Subcutaneous adipose tissue (tissue), 4 donors: Measurements from ENCODE around the gene RNF213. TPM values are rescaled to one million over a fixed set of nuclear protein-coding genes. Genes with fewer than 3 reads are reported as not detected.

Experiments
- total RNA-seq, 4 donors: library from RNA; depleted of rRNA; stranded (reverse); fragments of >200 nt; gene quantifications; one replicate each; pipeline ENCODE4 v1.1.0, GENCODE V29; 2016
- TF ChIP-seq, protein P1 (sequence below): fragments of 450-650 bp; IDR thresholded peaks from one replicate; pipeline ENCODE4 v1.5.1; 2016; ENCODE audit warnings: low read depth, mild to moderate bottlenecking, control low read depth, antibody characterized with exemption, moderate library complexity

The RNF213 gene
- total RNA-seq, 4 donors from 2014 or later: 114 to 167 (median 144) TPM

DNA sequence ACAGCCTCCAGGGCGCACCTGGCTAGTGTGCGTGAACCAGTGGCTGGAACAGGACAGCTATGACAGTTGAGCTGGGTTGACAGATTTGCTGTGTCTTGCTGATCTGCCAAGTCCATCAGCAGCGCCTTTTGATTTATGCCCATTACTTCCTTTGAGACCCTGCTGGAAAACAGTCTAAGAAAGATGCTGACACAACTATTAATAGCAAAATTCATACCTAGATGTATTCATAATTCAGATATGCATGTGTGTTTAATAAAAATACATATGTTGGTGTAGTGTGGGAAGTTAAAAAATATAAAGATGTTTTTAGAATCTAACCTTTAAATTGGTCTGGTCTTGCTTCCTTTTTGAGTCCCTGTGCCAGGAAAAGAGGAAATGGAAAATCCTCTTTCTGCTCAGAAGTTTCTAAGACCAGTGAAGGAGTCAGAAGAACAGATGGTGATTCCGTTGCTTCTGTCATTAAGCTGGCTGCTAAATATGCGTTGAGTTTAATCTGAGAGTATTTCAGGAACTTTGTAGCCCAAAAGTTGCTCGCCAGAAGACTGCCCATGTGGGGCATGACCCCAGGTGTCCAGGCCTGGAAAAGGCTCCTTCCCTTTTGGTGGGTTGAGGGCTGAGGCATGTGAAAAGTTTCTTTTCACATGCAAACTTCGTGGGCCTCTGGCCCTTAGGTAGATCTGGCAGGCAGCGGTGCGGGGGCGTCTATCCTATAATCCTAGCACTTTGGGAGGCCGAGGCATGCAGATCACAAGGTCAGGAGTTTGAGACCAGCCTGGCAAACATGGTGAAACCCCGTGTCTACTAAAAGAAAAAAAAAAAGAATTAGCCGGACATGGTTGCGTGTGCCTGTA, 114.3 kb downstream of the RNF213 start:
- TF ChIP-seq, protein P1, sequence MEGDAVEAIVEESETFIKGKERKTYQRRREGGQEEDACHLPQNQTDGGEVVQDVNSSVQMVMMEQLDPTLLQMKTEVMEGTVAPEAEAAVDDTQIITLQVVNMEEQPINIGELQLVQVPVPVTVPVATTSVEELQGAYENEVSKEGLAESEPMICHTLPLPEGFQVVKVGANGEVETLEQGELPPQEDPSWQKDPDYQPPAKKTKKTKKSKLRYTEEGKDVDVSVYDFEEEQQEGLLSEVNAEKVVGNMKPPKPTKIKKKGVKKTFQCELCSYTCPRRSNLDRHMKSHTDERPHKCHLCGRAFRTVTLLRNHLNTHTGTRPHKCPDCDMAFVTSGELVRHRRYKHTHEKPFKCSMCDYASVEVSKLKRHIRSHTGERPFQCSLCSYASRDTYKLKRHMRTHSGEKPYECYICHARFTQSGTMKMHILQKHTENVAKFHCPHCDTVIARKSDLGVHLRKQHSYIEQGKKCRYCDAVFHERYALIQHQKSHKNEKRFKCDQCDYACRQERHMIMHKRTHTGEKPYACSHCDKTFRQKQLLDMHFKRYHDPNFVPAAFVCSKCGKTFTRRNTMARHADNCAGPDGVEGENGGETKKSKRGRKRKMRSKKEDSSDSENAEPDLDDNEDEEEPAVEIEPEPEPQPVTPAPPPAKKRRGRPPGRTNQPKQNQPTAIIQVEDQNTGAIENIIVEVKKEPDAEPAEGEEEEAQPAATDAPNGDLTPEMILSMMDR: no peak

DNA sequence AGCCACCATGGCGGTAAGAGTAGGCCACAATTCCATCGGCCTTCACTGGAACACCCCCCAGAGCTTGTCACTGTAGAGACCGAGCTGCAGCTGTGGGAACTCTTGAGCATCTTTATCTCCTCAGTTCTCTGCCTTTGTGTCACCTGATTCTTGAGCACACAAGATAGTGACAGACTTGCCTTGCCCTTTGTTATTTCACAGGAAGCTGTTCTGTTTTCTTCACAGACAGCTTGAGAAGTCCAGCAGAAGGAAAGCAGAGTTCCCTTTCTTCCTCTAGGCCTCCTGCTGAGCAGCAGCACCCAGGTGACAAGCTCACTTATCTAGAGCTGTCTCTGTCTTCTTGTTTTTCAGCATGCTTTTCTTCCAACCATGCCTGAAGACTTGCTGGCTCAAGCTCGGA, 115.9 kb downstream of the RNF213 start:
- TF ChIP-seq, protein P1: no peak

DNA sequence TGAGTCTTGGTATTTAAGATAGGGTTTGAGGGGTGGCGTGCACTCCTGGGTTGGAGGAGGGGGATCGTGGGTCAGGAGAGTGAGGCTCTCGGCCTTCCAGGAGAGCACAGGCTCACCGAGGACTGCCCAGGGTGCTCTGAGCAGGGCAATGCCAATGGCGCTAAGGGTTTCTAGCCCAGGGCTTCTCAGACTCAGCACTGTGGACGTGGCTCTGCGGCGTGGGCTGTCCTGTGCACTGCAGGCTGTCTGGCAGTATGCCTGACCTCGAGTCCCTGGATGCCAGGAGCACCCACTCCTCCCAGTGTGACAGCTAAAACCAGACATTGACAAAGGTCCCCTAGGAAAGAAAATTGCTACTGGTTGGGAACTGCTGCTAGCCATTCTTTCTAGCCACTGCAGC, 117.1 kb downstream of the RNF213 start:
- TF ChIP-seq, protein P1: no peak

DNA sequence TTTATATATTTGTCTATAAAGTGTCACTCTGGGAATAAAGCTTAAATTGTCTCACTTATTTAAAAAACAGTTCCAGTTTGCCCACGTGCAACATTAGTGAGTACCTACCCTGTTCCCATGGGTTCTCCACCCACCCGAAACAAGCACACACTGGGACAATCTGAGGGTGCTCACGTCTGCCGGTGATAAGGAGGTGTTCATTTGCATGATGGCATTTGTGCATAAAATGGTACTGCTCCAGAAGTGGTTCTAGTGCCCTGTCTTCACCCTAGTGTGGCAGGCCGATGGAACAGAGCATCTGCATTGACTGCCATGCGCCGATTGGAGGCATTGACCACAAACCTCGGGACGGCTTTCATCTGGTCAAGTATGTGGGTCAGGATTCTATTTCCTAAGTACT, 118.7 kb downstream of the RNF213 start:
- TF ChIP-seq, protein P1: no peak

DNA sequence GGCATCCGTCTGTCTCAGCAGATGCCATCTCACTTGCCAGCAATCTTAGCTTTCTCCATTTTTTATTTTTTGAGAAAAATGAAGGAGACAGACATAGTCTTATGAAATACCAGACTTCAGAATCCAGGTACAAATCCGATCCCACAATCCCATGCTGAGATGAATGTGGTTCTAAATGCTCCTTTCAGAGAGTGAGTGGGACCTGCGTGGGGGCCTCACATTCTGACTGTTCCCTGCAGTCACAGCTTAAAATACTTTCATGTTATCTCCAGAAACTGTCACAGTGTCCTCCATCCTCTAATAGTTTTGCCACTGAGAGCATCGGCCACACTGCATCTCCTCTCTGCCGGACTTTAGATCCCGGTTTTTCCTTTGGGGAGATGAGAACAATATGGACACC, 119.4 kb downstream of the RNF213 start:
- TF ChIP-seq, protein P1: no peak

DNA sequence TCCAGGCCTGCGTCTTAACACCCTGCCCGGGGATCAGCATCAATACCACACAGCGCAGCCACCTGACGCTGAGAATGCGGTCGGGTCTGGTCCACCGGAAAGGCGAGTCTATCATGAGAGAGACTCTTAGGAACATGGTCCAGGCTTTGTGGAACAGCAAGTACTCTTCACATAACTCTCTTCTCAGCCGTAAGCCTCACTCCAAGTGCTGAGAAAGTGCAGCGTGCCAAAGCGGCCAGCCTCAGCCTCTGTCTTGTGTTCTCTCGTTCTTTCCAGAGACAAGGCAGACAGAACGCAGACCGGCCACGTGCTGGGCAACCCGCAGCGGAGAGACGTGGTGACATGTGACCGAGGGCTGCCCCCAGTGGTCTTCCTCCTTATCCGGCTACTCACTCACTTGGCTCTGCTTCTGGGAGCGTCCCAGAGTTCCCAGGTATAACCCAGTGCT, 119.9 kb downstream of the RNF213 start:
- TF ChIP-seq, protein P1: no peak

DNA sequence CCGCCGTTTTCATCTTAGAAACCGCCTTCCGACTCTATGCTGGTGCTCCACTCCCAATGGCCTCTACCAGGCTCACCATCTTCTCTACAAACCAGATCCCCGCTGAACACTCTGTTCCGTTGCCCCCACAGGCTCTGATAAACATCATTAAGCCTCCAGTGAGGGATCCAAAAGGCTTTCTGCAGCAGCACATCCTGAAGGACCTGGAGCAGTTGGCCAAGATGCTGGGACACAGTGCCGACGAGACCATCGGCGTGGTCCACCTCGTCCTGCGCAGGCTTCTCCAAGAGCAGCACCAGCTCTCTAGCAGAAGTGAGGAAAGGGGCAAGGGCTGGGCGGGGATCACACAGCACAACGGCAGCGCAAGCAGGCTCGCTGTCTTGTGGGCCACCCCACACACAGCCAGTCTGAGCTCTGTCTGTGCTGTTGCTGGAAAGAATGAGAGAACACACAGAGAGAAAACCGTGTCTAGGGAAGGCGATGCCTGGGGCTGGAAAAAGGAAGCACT, 120.8 kb downstream of the RNF213 start:
- TF ChIP-seq, protein P1: no peak
